ENCODE data around the gene CCDC122.

Gene CCDC122

DNA sequence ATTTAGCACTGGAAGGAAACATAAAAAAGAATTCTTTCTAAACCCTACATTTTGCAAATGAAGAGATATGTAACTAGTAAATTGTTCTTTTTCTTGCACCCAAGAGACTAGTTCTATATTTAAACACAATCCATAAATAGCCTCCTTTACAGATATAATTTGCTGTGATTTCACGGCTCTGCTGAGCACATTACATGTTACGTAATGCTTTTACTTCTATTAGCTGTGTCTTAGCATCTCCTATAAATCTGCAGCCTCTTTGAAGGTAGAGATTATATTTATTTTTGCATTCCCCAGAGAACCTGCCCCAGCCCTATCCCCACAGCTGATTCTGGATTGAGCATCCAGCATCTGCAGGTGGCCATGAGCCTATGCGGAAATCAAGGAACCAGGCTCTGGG, 32.3 kb upstream of the CCDC122 start:
- no peak for DNase-seq (ENCODE audit: low read depth)
- in situ Hi-C loops (cut with HindIII; ENCODE audit: low sequenced_read_pairs): loop anchor here (25.0 kb wide), 1 partner anchor 1050 kb away; no protein-coding TSS in a partner anchor
- TF ChIP-seq, protein P1, sequence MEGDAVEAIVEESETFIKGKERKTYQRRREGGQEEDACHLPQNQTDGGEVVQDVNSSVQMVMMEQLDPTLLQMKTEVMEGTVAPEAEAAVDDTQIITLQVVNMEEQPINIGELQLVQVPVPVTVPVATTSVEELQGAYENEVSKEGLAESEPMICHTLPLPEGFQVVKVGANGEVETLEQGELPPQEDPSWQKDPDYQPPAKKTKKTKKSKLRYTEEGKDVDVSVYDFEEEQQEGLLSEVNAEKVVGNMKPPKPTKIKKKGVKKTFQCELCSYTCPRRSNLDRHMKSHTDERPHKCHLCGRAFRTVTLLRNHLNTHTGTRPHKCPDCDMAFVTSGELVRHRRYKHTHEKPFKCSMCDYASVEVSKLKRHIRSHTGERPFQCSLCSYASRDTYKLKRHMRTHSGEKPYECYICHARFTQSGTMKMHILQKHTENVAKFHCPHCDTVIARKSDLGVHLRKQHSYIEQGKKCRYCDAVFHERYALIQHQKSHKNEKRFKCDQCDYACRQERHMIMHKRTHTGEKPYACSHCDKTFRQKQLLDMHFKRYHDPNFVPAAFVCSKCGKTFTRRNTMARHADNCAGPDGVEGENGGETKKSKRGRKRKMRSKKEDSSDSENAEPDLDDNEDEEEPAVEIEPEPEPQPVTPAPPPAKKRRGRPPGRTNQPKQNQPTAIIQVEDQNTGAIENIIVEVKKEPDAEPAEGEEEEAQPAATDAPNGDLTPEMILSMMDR (IDR thresholded peaks at IDR 0.05; ENCODE audit: low read depth, low read length, missing control alignments): no peak
- no peak overlapping the region for H3K4me3 ChIP-seq (ENCODE audit: low read depth, low read length)

DNA sequence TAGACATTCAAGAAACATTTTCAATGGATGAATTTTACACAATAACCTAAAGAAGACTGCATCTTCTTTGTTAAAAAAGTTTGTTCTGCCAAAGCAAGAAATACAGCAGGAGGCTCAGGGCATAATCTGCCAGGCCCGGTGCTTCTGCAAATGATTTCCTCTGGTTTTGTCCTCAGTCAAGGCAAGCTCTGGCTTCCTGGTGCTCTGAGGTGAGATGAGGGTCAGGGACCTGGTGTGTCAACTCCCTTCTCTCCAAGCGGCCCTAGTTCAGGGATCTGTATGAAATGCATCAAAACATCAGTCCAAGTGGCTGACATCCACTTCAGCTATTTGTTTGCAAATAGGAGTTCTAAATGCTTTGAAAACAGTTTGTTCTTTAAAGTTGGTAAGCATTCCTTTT, 31.7 kb upstream of the CCDC122 start:
- TF ChIP-seq, protein P1 (IDR thresholded peaks at IDR 0.05; ENCODE audit: low read depth, low read length, missing control alignments): no peak
- in situ Hi-C loops (cut with HindIII; ENCODE audit: low sequenced_read_pairs): loop anchor here (25.0 kb wide), 1 partner anchor 1051 kb away; no protein-coding TSS in a partner anchor
- no peak overlapping the region for H3K4me3 ChIP-seq (ENCODE audit: low read depth, low read length)
- DNase-seq (ENCODE audit: low read depth): no peak

DNA sequence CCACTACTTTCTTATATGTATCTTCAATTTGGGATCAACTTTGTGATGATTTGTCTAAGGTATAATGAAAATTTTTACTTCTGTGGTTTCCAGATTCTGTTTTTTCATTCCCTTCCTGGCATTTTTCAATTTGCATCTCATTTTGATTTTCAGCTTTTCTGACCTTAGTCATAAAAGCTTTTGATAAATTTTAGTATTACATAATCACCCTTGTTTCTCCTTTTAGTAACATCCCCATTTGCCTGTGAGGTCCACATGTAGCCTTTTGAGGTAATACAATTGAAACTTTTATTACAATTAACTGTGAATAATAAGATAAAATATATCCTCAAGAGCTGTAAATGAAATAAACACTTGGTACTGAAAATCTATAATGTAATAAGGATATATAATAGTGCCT, 31.3 kb upstream of the CCDC122 start:
- TF ChIP-seq, protein P1 (IDR thresholded peaks at IDR 0.05; ENCODE audit: low read depth, low read length, missing control alignments): no peak
- no peak overlapping the region for H3K4me3 ChIP-seq (ENCODE audit: low read depth, low read length)
- in situ Hi-C loops (cut with HindIII; ENCODE audit: low sequenced_read_pairs): loop anchor here (25.0 kb wide), 1 partner anchor 1051 kb away; no protein-coding TSS in a partner anchor
- no peak for DNase-seq (ENCODE audit: low read depth)

DNA sequence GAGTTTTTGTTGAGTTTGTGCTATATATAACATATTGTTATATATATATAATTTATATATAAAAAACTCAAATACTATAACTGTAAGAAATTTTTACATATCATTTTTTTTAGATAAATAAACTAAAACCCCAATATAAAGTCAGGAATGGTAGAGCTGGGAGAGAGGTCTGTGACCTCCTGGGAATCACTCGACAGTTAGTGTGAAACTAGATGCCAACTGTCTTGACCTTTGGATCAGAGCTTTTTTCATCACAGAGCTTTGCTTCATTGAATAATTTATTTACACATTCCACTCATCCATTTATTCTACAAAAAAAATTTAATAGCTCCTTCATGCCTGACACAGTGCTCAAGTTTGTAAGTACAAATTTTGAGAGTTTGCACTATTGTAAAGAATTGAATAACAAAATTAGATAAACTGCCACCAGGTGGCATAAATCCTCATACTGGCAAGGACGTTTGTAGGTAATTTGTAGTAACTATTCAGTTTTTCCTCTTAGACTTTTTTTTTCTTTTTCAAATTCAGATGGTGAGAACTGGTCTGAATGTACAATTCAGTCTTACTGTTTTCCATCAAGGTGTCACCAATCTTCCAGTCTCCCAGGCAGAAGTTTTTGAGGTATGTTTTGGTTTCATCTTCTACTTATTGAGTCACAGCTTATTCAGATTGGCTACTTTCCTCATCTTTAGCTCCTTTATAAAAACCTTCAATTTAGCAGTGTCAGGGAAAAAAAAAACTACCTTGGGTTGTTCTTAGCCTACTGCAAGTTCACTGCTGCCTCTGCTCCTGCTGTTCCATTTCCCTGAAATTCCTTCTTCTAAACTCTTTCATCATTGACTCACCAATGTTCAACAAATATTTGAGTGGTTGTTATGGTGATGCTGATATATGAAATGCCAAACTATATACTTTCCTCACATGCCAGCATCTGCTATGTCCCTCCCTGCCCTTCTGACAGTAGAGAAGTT, 28.9 kb upstream of the CCDC122 start:
- H3K4me3 ChIP-seq (ENCODE audit: low read depth, low read length): no peak overlapping the region
- peak; percentile 42 for DNase-seq (ENCODE audit: low read depth)
- in situ Hi-C loops (cut with HindIII; ENCODE audit: low sequenced_read_pairs): loop anchor here (25.0 kb wide), 1 partner anchor 1054 kb away; no protein-coding TSS in a partner anchor
- TF ChIP-seq, protein P1 (IDR thresholded peaks at IDR 0.05; ENCODE audit: low read depth, low read length, missing control alignments): peak; percentile 22

DNA sequence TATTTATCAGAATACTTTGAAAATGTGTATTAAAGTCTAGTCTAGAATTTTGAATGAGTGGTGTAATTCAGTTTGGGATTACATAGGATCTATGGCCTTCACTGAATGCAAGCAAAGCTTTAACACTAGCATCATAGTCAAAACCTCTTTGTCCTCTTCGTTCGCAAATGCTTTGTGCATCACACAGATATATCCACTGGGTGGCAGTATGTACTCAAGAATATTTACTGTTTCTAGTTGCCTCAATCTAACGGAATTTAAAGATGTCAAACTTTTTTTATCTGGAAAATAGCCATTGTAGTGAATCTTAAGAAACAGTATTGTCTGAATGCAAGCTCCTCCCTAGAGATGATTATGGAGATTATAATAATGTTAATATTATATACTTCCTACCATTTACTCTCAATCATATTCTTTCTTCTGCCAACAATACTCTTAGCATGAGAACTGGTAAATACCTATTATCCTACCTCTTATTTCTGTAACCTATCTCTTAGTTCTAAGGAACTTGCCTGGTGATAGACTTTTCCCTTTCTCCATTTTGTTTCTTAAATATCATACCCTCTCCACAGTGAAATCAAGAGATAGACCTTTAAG, 26.0 kb upstream of the CCDC122 start:
- no peak overlapping the region for H3K4me3 ChIP-seq (ENCODE audit: low read depth, low read length)
- peak; percentile 70 for DNase-seq (ENCODE audit: low read depth)
- TF ChIP-seq, protein P1 (IDR thresholded peaks at IDR 0.05; ENCODE audit: low read depth, low read length, missing control alignments): peak; percentile 60
- in situ Hi-C loops (cut with HindIII; ENCODE audit: low sequenced_read_pairs): loop anchor here (25.0 kb wide), 1 partner anchor 1057 kb away; no protein-coding TSS in a partner anchor

DNA sequence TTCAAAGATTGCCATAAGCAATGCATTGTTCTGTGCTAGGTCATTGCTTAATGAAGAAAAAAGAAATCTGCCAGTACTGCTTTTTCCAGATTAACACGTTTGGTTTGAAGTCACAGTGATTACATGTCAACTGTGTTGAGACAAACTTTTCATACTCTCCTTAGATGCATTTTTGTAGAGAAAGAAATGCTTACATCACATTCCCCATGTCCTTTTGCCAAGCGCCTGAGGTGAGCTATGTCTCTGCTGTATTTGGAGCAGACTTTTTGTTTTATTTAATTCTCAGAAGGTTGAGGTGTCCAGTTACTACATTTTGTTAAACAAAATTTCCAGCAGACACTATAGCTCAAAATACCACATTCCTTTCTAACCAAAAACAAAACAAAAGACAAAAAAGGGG, 16.4 kb upstream of the CCDC122 start:
- TF ChIP-seq, protein P1 (IDR thresholded peaks at IDR 0.05; ENCODE audit: low read depth, low read length, missing control alignments): no peak
- no peak for DNase-seq (ENCODE audit: low read depth)
- no peak overlapping the region for H3K4me3 ChIP-seq (ENCODE audit: low read depth, low read length)
- in situ Hi-C loops (cut with HindIII; ENCODE audit: low sequenced_read_pairs): no loop called here
